Measurements from ENCODE around the gene SLC36A1.

GRCh38 chr5:151449297-151449696 is 1.9 kb downstream of the SLC36A1 start:
- TF ChIP-seq CTCF (IDR thresholded peaks at IDR 0.05; ENCODE audit: borderline replicate concordance, extremely low read depth, low read length, poor library complexity, severe bottlenecking) (no peak), EZH2 (IDR thresholded peaks at IDR 0.05; ENCODE audit: borderline replicate concordance, low read depth, low read length, severe bottlenecking) (no peak)

All from DND-41 (cell line).